HFF-Myc (cell line): ENCODE measurements around the gene CLSTN3.
A peak's percentile ranks its signal among the peaks of the same experiment; 100 is the strongest.

Experiments used
- DNase-seq: peaks from one replicate; pipeline ENCODE4 v3.0.0-alpha.2; 2011; ENCODE audit warnings: low read depth; ENCODE audit errors: extremely low read depth
- H3K4me3 ChIP-seq: replicated peaks from 2 replicates; pipeline ENCODE4 v1.5.1; 2011; ENCODE audit warnings: low read depth, mild to moderate bottlenecking, control low read depth, low read length
- CTCF ChIP-seq: IDR thresholded peaks from 2 replicates; pipeline ENCODE4 v1.5.1; 2012; ENCODE audit warnings: mild to moderate bottlenecking, low read depth, low read length, control low read depth; ENCODE audit errors: missing control alignments

CLSTN3 gene

GRCh38 chr12:7161811-7162210 lies 31.6 kb downstream of the CLSTN3 start:
- DNase-seq: no peak
- TF ChIP-seq CTCF: no peak
- no peak overlapping the region for H3K4me3 ChIP-seq

- no peak overlapping the region for H3K4me3 ChIP-seq
- TF ChIP-seq CTCF: peak; percentile 65
- DNase-seq: no peak
Observed at GRCh38 chr12:7162691-7163114, 32.5 kb downstream of the CLSTN3 start.

- DNase-seq: no peak
- H3K4me3 ChIP-seq: no peak overlapping the region
- TF ChIP-seq CTCF: no peak
Observed at GRCh38 chr12:7169951-7170350, 39.8 kb downstream of the CLSTN3 start.

- H3K4me3 ChIP-seq: no peak overlapping the region
- DNase-seq: no peak
- no peak for TF ChIP-seq CTCF
Observed at GRCh38 chr12:7171854-7172253, 41.7 kb downstream of the CLSTN3 start.

- no peak for DNase-seq
- TF ChIP-seq CTCF: no peak
Observed at GRCh38 chr12:7175493-7175892, 45.3 kb downstream of the CLSTN3 start.

GRCh38 chr12:7176595-7176994 lies 46.4 kb downstream of the CLSTN3 start:
- DNase-seq: no peak
- no peak for TF ChIP-seq CTCF
- no peak overlapping the region for H3K4me3 ChIP-seq

More at GRCh38 chr12:7175493-7175892, 45.3 kb downstream of the CLSTN3 start:
- no peak overlapping the region for H3K4me3 ChIP-seq

- no peak for TF ChIP-seq CTCF
- H3K4me3 ChIP-seq: no peak overlapping the region
- DNase-seq: no peak
Observed at GRCh38 chr12:7178481-7178880, 48.3 kb downstream of the CLSTN3 start.
